Skeletal muscle satellite cell (primary cell): ENCODE data around the gene XRN1.
"Not testable (repeated sequence)": the region's sequence is repeated elsewhere in the genome, so short reads cannot be mapped to it uniquely, and the experiment has no call there.

ENCODE experiments used
- H3K27me3 ChIP-seq: 2 replicates; pipeline ENCODE4 v1.7.0; 2013; ENCODE audit warnings: low read length; ENCODE audit not compliant: control insufficient read depth, insufficient read depth
- H3K36me3 ChIP-seq: 2 replicates; pipeline ENCODE4 v1.7.0; 2013; ENCODE audit warnings: mild to moderate bottlenecking, control low read depth, low read length; ENCODE audit not compliant: insufficient read depth
- H3K4me1 ChIP-seq: 2 replicates; pipeline ENCODE4 v1.7.0; 2013; ENCODE audit warnings: low read length; ENCODE audit not compliant: control insufficient read depth, insufficient read depth
- H3K4me2 ChIP-seq: 2 replicates; pipeline ENCODE4 v1.7.0; 2013; ENCODE audit warnings: mild to moderate bottlenecking, low read length
- H3K4me3 ChIP-seq: 2 replicates; pipeline ENCODE4 v1.7.0; 2013; ENCODE audit warnings: low read length
- H3K9ac ChIP-seq: 2 replicates; pipeline ENCODE4 v1.7.0; 2013; ENCODE audit warnings: mild to moderate bottlenecking, low read depth, low read length, moderate library complexity
- H3K9me3 ChIP-seq: replicated peaks from 2 replicates; pipeline ENCODE4 v1.7.0; 2013; ENCODE audit warnings: mild to moderate bottlenecking, control low read depth, low read length

The XRN1 gene

GRCh38 chr3:142318331-142318730 lies 129.5 kb downstream of the XRN1 start:
- peak overlapping the region; percentile 39 for H3K9ac ChIP-seq
- H3K27me3 ChIP-seq: no peaks in the 10 kb centered on the region
- peak overlapping the region; percentile 19 for H3K4me2 ChIP-seq
- peaks cover 35% of the 10 kb centered on the region for H3K4me1 ChIP-seq
- peaks cover 4% of the 10 kb centered on the region for H3K36me3 ChIP-seq
- no peaks in the 10 kb centered on the region for H3K9me3 ChIP-seq
- no peak overlapping the region for H3K4me3 ChIP-seq

DNA sequence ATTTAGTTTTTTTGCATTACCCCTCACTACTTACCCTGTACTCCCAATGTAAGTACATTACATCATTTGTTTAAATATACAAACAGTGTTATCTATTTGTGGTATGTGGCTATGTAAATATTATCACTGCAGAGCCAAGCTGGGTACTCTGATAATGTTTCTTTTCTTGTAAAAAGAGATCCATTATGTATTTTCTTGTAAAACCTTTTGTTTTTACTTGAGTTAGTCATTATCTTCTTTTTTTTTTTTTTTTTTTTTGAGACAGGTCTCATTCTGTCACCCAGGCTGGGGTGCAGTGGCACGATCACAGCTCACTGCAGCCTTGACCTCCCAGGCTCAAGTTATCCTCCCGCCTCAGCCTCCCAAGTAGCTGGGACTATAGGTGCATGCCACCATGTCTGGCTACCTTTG lies 131.9 kb downstream of the XRN1 start:
- H3K36me3 ChIP-seq: peaks cover 17% of the 10 kb centered on the region

GRCh38 chr3:142315083-142315482 lies 132.8 kb downstream of the XRN1 start:
- Histone ChIP-seq H3K27me3 (no peaks in the 10 kb centered on the region), H3K9me3 (no peaks in the 10 kb centered on the region), H3K4me3 (no peak overlapping the region), H3K36me3 (peaks cover 17% of the 10 kb centered on the region), H3K9ac (no peak overlapping the region), H3K4me1 (peaks cover 27% of the 10 kb centered on the region), H3K4me2 (no peak overlapping the region)

More for the DNA sequence above, 131.9 kb downstream of the XRN1 start:
- H3K4me3 ChIP-seq, H3K4me2 ChIP-seq, H3K9me3 ChIP-seq, H3K27me3 ChIP-seq, H3K9ac ChIP-seq: not testable (repeated sequence)
- H3K4me1 ChIP-seq: peaks cover 35% of the 10 kb centered on the region

GRCh38 chr3:142310439-142310838 lies 137.4 kb downstream of the XRN1 start:
- Histone ChIP-seq H3K4me1 (no peaks in the 10 kb centered on the region), H3K27me3 (no peaks in the 10 kb centered on the region), H3K36me3 (peaks cover 30% of the 10 kb centered on the region), H3K9ac (no peak overlapping the region), H3K4me3 (no peak overlapping the region), H3K9me3 (no peaks in the 10 kb centered on the region), H3K4me2 (no peak overlapping the region)

DNA sequence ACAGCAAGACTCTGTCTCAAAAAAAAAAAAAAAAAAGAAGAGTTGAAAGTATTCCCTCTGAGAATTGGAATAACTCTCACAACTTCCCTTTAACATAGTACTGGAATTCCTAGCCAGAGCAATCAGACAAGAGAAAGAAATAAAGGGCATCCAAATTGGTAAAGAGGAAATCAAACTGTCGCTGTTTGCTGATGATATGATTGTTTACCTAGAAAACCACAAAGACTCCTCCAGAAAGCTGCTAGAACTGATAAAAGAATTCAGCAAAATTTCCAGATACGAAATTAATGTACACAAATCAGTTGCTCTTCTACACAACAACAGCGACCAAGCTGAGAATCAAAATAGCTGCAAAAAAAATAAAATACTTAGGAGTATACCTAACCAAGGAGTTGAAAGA lies 145.0 kb downstream of the XRN1 start:
- H3K9me3 ChIP-seq, H3K36me3 ChIP-seq: not testable (repeated sequence)

GRCh38 chr3:142298626-142299025 lies 149.2 kb downstream of the XRN1 start:
- H3K27me3 ChIP-seq: no peaks in the 10 kb centered on the region
- no peak overlapping the region for H3K9ac ChIP-seq
- H3K4me3 ChIP-seq: no peak overlapping the region
- no peaks in the 10 kb centered on the region for H3K9me3 ChIP-seq
- no peaks in the 10 kb centered on the region for H3K4me1 ChIP-seq
- H3K4me2 ChIP-seq: no peak overlapping the region
- no peaks in the 10 kb centered on the region for H3K36me3 ChIP-seq

More for the DNA sequence above, 145.0 kb downstream of the XRN1 start:
- not testable (repeated sequence) for H3K4me3 ChIP-seq, H3K4me1 ChIP-seq, H3K9ac ChIP-seq, H3K27me3 ChIP-seq, H3K4me2 ChIP-seq

GRCh38 chr3:142296507-142296906 lies 151.3 kb downstream of the XRN1 start:
- Histone ChIP-seq H3K4me1 (no peaks in the 10 kb centered on the region), H3K27me3 (no peaks in the 10 kb centered on the region), H3K4me3 (no peak overlapping the region), H3K9ac (no peak overlapping the region), H3K9me3 (no peaks in the 10 kb centered on the region), H3K36me3 (no peaks in the 10 kb centered on the region), H3K4me2 (no peak overlapping the region)

DNA sequence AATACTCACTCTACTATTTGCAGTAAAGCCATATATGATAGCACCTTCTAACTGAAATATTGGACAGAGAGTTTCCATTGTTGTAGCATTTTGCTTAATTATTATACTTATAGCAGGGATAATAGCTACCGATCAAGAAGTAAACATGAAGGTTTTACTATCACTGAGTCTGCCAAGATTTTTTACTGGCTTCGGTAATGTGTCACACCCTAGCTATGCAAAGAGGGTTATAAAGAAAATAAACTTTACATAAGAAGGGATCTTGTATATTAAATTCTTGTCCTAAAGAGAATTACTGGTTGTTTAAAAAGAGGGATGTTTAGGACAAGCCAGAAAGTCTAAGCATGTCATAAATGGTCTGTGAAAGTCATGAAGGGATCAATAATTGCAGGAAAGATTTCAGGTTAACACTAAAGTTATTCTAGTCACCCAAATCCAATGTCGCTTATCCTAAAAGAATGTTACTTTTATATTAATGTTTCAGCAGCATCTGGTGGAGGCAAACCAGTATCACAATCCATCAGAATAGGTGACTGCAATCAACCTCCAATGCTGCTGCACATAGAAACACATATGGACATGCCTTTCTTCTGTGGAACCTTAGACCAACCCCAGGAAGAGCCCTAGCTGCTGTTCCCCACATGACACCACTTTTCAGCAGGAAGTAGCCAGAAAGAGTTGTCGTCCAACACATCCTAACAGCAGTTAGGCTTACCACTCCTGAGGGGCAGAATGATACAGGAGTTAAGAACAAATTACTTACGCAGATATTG lies 159.8 kb downstream of the XRN1 start:
- no peak overlapping the region for H3K9ac ChIP-seq
- no peaks in the 10 kb centered on the region for H3K4me1 ChIP-seq
- no peak overlapping the region for H3K4me2 ChIP-seq
- H3K9me3 ChIP-seq: peaks cover 11% of the 10 kb centered on the region
- no peaks in the 10 kb centered on the region for H3K36me3 ChIP-seq
- H3K4me3 ChIP-seq: no peak overlapping the region
- H3K27me3 ChIP-seq: no peaks in the 10 kb centered on the region

GRCh38 chr3:142285083-142285517 lies 162.7 kb downstream of the XRN1 start:
- Histone ChIP-seq H3K27me3 (no peaks in the 10 kb centered on the region), H3K4me2 (no peak overlapping the region), H3K4me1 (no peaks in the 10 kb centered on the region), H3K4me3 (no peak overlapping the region), H3K9ac (no peak overlapping the region), H3K9me3 (peaks cover 11% of the 10 kb centered on the region), H3K36me3 (no peaks in the 10 kb centered on the region)

- Histone ChIP-seq H3K9ac (no peak overlapping the region), H3K36me3 (no peaks in the 10 kb centered on the region), H3K27me3 (no peaks in the 10 kb centered on the region), H3K4me2 (no peak overlapping the region), H3K4me1 (peaks cover 7% of the 10 kb centered on the region), H3K9me3 (no peaks in the 10 kb centered on the region), H3K4me3 (no peak overlapping the region)
These were observed 165.3 kb downstream of the XRN1 start for GRCh38 chr3:142282503-142282902.

GRCh38 chr3:142281474-142281873 lies 166.4 kb downstream of the XRN1 start:
- H3K36me3 ChIP-seq: no peaks in the 10 kb centered on the region
- H3K4me3 ChIP-seq: no peak overlapping the region
- no peaks in the 10 kb centered on the region for H3K9me3 ChIP-seq
- no peak overlapping the region for H3K4me2 ChIP-seq
- peaks cover 15% of the 10 kb centered on the region for H3K4me1 ChIP-seq
- H3K9ac ChIP-seq: no peak overlapping the region
- H3K27me3 ChIP-seq: no peaks in the 10 kb centered on the region

DNA sequence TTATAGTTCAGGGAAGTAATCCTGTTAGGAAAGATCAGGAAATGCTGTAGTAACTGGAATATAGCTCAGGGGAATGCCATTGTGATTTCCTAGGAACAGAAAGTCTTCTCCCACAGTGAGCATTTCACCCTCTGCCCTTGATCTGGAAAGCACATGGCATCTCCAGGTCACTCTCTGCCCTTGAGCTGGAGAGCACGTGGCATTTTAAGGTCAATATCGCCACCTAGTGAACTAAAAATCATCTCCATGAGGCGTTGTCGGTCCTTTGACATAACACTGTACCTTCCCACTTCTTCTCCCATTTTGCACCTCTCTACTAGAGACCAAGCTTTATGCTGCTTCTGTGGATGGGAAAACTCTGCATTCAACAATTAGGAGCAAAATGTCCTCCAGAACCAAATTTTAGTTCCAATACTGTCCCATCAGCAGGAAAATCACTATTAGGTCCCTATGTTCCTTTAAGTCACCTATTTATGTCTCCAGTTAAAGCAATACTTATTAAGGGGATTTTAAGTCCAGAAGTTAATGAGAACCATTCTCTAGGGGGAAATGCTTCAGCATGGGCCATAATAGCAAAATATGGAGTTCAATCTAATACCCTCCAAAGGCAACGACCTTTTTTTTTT lies 167.8 kb downstream of the XRN1 start:
- Histone ChIP-seq H3K9me3 (no peaks in the 10 kb centered on the region), H3K4me3 (no peak overlapping the region), H3K4me2 (no peak overlapping the region), H3K36me3 (no peaks in the 10 kb centered on the region), H3K27me3 (no peaks in the 10 kb centered on the region), H3K9ac (no peak overlapping the region), H3K4me1 (peaks cover 26% of the 10 kb centered on the region)
